NCI-H69 (cell line): ENCODE data around the gene MEF2A.

Experiments used
- DNase-seq: peaks from one replicate; lab custom pipeline; 2025; lab: John Stamatoyannopoulos, UW

Gene MEF2A

DNA sequence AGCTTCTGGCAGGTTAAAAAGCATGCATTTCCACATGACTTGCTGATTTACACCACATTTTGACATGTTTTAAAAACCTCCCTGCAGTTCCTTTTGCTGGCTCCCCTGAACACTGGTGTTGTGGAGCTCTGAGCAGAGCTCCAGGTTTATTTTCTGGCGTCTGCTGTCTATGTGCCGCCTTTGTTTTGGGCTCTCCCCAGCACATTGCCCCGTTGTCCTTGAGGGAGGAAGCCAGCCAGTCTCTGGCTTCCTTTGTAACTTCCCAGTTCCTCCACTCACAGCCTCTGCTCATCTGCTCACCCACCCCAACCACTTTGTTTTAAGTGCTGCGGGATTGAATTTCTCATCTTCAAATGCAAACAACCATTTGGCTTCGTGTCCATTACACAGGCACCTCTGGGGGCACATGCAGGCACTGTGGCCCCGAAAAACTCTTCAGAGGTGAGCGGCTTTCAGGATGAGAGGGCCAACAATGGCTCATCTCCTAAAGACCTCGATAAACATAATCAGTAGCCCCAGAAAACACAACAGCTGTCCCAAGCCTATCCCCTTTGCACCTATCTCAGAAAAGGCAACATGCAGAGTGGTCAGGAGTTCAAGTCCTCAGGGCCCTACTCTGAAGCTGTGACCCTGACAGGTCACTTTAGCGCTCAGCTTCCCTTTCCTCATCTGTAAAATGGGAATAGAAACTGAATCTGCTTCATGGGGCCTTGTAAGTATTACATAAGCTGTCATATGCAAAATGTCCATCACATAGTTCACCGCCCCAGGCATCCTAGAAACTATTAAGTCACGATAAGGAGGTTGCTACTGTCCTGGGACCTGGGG is 1.3 kb upstream of the MEF2A start:
- peak; percentile 89 for DNase-seq

DNA sequence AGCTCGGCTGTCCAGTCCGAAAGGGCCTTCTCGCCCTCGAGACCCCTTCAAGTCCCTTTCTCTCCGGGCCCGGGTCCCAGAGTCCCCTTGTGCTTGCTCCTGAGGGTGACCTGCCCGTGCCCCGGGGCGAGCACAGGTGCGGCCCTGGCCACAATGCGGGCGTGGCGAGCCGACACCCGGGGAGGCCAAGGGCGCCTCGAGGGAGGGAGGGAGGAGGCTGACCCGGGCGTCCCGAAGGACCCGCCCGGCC is 810 bp upstream of the MEF2A start:
- DNase-seq = no peak

DNA sequence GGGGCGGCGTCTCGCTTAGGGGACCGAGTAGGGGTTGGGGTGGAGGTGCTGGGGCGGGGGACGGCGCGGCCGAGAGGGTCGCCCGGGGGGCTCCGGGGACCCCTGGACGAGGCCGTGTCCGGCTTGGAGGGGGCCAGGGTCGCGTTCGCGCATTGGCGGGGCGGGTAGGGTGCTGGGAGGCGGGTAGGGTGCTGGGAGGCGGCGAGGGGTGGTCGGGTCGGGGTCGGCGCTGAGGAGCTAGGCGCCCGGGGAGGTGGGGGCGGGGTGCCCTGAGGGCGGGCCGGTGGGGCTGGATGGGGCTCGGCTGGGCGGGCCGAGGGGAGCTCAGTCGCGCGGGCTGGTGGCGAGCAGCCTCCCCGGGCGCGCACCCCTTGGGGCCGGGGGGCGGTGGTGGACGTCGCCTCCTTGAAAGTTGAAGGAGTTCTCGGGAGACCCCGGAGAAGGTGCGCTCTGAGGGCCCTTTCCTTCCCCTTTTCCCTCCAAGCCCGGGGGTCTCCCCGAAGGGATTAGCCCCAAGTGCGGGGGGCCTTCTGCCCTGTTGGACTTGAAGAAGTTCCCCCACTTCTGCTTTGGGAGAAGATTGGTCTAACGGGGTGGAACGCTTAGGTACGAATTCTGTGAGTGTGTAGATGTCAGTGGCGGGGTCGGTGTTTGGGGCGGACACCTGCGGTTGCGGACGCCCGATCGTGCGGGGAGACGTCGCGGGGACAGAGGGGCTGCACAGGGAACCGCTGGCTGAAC is 543 bp downstream of the MEF2A start:
- peak; percentile 68 for DNase-seq

DNA sequence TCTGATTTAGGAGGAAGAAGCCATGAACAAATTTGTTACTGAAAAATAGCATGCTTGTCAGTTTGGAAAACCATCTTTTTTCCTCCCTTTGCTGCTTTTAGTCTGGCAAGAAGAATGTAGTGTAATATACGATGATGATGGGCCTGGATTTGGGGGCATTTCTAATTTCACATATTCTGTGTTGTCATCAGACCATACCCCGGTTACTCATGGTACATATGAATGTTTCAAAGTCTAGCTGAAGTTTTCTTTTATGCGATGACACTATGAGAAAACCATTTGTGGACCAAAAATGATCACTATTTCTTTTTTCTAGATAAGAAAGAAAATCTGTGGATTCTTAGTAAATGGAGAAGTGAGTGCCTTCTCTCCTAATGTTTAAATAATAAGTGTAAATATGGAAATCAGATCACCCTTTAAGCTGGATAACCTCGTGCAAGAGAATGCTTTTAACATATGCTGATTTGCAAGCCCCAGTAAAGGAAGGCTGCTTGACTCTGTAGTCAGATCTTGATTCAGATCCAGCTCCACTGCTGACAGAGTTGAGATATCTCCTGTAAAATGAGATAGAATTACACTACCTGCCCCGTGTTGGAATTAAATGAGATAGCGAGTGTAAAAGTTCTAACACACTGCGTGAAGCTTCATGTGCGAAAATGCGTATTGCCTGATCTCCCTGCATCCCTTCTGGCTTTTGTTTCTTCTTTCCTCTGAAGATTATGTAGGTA is 3.0 kb downstream of the MEF2A start:
- DNase-seq = no peak

DNA sequence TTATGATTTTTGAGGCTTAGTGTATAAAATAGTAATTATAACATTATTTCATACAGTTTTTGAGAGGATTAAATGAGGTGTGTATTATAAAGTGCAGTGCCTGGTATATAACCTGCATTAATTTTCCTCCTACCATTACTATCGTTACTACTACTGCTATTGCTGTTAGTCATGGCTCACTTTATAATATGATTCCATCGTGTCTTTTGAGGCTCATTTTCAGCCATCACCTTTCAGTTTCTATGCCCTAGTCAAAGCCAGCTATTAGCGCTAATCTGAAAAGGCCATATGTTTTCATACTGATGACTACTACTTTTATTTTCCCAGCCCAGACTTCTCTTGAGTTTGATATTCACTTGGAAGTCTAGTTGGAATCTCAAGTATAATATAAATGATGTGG is 5.5 kb downstream of the MEF2A start:
- DNase-seq = no peak

DNA sequence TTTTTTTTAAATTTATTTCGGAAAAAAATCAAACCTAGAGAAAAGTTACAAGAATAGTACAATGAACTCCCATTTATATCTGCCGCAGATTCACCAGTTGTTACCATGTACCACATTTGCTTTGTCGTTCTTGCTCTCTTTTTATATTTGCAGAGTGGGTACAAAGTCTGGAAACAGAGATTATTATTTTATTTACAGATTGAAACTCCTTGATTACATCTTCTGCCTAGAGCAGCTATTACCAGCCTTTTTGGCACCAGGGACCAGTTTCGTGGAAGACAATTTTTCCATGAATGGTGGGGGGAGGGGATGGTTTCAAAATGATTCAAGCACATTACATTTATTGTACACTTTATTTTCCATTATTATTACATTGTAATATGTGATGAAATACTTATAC is 8.3 kb downstream of the MEF2A start:
- no peak for DNase-seq

DNA sequence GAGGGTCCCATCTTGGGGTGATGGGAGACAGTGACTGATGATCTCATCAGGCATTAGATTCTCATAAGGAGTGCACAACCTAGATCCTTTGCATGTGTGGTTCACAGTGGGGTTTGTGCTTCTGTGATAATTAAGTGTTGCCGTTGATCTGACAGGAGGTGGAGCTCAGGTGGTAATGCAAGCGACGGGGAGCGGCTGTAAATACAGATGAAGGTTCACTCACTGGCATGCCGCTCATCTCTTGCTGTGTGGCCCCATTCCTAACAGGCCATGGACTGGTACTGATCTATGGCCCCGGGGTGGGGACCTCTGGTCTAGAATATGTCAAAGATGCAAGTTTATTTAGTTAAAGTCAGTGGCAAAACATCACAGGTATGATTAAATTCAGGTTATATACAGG is 8.7 kb downstream of the MEF2A start:
- peak; percentile 42 for DNase-seq

DNA sequence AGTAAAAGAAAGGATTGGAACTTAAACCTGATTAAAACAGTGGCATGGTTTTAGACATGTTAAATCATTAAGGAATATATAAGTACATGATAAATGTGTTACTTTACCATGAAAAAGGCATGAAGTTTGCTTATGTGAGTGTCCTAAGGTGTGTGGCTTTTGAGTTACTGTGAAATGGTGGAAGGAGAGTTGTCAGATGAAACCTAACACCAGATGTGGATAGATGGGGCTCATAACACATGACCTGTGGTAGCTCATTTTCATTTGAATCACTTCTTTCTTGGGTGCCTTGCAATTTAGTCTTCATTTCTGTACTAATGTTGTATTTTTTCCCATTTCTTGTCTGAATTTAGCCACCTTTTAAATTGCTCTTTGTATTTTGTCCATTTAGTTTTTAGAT is 13.0 kb downstream of the MEF2A start:
- DNase-seq = peak; percentile 16

DNA sequence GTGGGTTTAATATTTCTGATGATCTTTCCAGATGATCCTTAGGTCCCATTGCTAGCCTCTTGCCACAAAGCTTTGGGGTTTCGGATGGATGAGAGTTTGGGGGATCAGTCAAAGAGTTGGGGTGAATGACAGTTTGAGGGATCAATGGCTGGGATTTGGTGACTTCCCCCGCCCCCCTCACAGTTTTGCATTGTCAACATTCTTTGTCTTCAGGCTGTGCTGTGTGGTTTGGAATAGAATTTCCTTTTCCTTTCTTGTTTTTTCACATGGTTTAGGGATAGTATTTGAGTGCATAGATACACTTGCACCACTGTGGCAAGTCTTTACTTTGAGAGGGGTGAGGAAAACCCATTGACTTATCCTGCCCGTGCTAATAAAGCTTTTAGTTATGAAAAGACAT is 14.3 kb downstream of the MEF2A start:
- no peak for DNase-seq

DNA sequence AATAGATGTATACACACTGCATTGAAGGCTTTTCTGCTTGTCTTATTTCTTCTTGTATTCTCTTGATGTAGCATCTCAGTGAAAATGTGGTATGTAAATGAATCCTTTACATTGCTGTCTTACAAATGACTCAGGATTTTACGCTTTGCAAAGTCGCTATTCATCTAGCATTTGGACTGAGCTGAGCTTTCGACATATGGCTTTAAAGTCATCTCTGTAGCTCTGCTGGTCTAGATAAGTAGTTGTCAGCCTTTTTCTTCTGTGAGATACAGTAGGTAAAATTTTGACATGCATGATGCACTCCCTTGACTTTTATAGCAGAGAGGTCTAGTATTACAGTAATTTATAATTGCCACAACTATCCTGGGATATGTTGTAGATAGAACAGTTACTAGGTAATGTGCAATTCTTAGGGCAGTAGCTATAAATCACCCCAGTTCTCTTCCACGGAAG is 16.8 kb downstream of the MEF2A start:
- no peak for DNase-seq

DNA sequence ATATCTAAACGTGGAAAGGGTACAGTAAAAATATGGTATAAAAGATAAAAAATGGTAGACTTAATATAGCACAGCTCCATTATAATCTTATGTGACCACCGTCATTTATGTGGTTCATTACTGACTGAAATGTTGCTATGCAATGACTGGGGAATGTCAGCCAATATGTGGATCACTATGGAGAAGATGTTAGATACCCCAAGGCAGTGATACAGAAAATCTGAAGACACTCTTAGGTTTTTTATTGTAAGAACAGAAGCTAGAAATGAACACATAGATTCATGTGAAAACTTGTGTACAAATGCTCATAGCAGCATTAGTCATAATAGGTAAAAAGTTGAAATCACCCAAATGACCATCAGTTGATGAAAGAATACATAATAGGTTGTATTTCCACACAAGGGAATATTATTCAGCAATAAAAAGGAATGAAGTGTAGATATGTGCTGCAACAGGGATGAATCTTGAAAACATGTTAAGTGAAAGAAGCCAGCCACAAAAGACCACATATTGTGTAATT is 18.4 kb downstream of the MEF2A start:
- no peak for DNase-seq

DNA sequence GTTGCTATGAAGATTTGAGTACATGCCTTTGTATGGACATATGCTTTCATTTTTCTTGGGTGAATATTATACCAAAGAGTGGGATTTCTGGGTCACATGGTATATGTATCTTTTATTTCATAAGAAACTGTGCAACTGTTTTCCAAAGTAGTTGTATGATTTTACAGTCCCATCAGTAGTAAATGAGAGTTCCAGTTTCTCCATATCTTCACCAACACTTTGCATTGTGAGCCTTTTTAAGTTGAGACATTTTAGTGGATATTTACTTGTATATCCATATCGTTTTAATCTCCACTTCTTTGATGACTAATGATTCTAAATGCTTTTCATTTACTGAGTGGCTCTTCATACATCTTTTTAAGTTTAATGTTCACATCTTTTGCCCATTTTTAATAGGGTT is 20.3 kb downstream of the MEF2A start:
- no peak for DNase-seq

DNA sequence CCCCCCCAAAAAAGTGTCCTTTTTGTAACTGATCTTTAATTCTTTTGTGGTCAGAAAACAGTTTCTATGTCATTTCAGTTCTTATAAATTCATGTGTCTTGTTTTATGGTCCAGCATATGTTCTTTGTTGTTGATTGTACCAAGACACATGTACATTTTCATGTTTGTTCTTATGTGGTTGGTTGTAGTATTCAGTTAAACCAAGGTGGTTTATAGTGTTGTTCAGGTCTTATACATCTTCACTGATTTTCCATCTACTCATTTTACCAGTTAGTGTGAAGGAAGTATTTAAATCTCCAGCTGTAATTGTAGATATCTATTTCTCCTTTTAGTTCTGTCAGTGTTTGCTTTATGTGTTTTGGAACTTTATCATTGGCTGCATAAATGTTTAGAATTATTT is 24.0 kb downstream of the MEF2A start:
- DNase-seq = no peak

DNA sequence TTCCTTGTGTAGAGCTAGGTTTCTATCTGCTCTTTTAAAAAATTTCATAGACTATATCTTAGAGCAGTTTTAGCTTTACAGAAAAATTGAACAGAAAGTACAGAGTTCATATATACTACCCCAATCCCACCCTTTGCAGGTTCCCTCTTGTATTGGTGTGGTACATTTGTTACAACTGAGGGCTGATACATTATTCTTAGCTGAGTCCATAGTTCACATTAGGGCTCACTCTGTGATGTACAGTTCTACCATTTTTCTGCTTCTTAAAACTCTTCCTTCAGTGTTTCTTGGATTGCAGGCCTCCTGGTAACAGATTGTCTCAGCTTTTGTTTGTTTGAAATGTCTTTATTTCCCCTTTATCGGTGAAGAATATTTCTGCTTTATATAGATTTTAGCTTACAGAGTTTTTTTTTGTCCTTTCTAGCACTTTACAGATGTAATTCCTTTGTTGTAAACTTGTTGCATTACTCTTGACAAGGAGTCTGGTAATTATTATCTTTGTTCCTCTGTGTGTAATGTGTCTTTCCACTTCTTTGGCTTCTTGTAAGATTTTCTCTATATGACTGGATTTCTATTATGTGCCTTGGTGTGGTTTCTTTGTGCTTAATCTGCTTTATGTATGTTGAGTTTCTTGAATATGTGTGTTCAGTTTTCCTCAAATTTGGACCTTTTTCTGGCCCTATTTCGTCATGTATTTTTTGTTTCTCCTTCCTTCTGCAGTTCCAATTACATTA is 25.3 kb downstream of the MEF2A start:
- DNase-seq = no peak

DNA sequence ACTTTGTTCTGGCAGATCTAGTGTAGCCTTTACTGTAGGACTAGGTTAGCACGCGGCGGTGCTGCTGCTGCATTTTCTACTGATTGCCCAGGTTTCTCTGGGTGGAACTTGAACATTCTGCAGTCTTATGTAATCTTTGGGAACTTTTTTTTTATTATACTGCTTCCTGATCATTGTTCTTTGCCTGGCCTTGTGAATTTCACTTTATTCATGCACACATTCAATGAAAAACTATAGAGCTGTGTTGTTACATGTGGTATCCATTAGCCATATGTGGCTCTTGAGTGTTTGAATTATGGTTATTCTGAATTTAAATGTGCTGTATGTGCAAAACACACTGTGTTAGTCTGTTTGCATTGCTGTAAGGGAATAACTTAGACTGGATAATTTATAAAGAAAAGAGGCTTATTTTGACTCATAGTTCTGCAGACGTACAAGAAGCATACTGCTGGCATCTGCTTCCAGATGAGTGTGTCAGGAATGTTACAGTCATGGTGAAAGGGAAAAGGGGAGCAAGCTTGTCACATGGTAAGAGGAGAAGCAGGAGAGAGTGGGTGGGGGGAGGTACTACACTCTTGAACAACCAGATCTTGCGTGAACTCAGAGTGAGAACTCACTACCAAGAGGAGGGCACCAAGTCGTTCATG is 26.5 kb downstream of the MEF2A start:
- no peak for DNase-seq

DNA sequence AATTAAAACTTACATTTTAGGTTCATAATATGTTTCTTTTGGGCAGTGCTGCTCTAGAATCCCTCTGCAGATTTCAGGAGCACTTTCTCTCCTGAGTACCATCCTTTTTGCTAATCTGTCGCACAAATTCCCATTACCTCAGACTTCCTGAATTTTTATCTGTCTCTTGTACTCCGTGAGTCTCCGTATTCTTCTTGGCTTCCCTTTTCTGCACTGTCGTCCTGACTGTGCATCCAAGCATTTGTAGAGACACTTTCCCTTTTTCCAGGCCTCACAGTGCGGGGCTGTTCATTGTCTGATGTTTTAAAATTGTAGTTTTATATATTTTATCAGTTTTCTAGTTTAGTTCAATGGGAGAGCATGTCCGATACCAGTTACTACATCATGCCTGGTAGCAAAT is 27.3 kb downstream of the MEF2A start:
- no peak for DNase-seq

DNA sequence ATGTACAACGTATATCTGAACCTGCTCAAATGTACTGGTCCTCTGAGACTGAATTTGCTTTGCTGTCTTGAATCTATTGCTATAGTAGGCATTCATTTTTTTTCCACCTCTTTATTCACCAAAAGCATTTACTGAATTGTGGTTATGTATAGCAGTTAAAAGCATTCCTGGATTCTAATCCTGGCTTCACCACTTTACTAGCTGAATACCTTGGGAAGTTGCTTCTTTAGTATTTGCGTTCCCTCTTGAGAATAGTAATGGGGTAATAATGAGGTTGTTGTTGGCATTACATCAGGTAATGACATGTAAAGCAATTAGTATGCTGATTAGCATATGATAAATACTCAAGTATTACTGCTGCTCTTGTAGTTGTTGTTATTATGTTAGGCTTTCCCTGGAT is 29.1 kb downstream of the MEF2A start:
- no peak for DNase-seq

DNA sequence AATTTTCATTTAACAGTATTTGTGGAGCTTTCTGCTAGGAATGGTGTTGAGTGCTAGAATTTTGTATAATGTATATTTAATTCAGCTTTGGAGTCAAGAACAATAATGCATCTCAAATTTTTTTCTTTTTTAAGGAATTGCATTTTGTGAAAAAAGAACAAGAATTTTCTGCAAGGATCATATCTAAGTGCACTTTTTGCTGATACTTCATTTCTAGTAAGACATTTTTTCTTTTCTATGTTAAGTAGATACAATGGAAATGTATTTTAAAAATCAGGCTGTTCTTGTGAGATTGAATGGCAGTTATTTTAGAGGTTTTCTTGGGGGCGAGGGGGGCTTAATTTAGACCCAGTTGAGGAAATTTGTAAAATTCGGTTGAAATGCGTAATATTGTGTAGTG is 32.5 kb downstream of the MEF2A start:
- DNase-seq = no peak

DNA sequence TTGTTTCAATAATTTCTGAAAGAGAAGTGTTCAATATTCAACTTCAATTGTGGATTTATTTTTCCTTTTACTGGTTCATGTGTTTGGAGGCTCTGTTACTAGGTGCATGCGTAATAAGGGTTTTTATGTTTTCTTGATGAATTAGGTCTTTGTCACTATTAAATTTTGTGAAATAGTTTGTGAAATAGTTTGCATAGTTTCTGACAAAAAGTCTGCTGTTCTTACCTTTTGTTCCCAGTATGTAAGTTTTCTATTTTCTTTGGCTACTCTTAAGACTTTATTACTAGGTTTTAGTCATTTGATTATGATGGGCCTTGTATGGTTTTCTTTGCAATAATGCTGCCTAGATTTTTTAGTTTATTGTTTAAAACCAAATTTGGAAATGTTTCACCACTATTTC is 38.0 kb downstream of the MEF2A start:
- no peak for DNase-seq

DNA sequence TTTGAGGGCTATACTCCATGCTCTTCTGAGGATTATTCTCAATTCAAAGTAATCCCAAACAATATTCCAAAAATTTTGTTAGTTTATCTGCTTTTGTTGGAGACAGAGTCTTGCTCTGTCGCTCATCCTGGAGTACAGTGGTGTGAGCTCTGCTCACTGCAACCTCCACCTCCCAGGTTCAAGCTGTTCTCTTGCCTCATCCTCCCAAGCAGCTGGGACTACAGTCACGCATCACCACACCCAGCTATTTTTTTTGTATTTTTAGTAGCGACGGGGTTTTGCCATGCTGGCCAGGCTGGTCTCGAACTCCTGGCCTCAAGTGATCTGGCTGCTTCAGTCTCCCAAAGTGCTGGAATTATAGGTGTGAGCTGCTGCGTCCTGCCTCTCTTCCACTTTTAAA is 39.1 kb downstream of the MEF2A start:
- no peak for DNase-seq

DNA sequence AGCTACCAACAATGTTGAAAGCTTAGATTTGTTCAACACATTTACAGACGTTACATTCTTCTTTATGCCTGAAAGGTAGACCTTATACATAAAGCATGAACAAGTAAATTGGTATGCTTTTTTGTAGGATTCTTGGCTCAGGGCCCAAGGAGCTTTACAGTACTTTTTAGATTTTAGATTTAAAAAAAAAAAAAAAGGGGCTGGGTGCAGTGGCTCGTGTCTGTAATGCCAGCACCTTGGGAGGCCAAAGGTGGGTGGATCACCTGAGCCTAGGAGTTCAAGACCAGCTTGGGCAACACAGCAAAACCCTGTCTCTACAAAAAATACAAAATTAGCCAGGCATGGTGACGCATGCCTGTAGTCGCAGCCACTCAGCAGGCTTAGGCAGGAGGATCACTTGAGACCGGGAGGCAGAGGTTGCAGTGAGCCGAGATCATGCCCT is 39.7 kb downstream of the MEF2A start:
- no peak for DNase-seq

DNA sequence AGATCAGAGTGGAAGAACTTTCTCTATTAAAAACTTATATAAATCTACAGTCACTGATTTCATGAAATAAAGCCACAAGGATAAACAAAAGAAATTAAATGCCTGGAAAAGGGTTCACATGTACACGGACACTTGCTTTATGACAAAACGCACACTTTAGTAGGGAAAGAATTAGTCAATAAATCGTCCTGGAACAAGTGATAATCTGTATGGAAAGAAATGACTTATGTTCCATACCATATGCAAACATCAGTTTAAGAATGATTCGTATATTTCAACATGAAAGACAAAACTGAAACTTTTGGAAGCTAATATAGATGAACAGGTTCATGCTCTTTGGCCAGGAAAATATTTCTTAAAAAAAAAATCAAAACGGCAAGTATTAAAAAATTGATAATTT is 40.2 kb downstream of the MEF2A start:
- DNase-seq = no peak
